ENCODE data around the gene NFIL3.

Gene NFIL3

DNA sequence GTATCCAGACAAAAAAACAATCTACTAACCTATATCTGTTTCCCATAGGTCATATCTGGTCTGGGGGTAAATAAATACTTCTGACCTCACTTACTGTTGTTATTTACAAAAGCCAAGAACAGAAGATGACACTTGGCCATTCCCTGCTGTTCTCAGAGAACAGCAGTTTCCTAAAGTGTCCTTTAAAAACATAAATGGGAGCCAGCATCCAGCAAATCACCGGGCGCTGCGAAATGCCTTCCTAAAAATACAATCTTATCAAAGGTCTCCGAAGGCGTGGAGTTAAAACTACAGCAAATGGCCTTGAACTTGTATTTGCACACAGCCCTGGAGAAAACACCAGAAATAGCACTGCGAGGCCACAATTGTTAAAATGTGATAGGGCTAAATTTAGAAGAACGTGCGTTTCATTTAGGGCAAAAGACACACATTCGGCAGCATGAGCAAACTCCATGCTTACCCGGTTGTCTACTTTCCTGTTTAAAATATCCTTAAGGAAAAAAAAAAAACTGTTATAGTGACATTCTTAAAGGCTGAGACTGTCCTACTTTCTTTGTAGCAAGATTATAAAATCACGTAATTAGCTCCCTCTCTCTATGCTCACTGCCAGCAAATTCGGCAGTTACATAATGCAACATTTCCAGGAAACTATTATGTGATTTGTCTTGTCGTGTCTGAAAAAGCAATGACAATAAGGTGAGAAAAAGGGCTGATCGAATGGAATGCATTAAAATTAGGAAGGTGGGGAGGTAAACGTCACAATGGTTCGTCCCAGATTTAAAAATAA is 1.5 kb downstream of the NFIL3 start:
- DNase-seq (ENCODE audit: extremely low read depth, low read depth): no peak

DNA sequence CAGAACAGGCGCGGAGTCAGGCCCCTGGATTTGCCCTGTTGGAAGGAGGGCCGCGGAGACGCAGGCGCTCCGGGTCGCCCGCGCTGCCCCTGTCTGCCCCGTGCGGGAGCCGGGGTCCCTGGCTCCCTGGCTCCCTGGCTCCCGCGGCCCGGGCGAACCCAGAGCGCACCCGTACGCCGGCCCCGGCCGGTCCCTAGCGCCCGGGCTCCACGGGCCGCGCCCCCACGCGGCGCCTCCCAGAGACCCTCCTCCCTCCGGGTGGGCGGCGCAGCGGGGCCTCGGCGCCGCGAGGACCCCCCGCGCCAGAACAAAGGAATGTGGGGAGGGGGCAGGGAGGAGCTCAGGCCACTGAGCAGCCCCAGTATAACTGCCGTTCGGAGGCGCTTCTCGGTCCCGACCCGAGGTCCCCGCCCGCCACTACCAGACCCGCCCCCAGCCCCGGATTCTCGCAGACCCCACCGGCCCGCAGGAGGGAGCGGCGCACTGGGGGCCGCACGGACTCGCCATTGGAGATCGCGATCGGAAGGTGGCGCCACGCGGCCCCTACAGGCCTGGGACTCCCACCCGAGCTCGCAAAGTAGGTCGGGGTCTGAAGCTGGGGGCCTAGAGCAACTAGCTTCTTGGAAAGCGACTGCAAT is 2.4 kb downstream of the NFIL3 start:
- no peak for DNase-seq (ENCODE audit: extremely low read depth, low read depth)
- TF ChIP-seq, protein P1, sequence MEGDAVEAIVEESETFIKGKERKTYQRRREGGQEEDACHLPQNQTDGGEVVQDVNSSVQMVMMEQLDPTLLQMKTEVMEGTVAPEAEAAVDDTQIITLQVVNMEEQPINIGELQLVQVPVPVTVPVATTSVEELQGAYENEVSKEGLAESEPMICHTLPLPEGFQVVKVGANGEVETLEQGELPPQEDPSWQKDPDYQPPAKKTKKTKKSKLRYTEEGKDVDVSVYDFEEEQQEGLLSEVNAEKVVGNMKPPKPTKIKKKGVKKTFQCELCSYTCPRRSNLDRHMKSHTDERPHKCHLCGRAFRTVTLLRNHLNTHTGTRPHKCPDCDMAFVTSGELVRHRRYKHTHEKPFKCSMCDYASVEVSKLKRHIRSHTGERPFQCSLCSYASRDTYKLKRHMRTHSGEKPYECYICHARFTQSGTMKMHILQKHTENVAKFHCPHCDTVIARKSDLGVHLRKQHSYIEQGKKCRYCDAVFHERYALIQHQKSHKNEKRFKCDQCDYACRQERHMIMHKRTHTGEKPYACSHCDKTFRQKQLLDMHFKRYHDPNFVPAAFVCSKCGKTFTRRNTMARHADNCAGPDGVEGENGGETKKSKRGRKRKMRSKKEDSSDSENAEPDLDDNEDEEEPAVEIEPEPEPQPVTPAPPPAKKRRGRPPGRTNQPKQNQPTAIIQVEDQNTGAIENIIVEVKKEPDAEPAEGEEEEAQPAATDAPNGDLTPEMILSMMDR (IDR thresholded peaks at IDR 0.05; ENCODE audit: low read depth, low read length): peak; percentile 54

More for the DNA sequence above, 1.5 kb downstream of the NFIL3 start:
- TF ChIP-seq, protein P1 (IDR thresholded peaks at IDR 0.05; ENCODE audit: low read depth, low read length): no peak

DNA sequence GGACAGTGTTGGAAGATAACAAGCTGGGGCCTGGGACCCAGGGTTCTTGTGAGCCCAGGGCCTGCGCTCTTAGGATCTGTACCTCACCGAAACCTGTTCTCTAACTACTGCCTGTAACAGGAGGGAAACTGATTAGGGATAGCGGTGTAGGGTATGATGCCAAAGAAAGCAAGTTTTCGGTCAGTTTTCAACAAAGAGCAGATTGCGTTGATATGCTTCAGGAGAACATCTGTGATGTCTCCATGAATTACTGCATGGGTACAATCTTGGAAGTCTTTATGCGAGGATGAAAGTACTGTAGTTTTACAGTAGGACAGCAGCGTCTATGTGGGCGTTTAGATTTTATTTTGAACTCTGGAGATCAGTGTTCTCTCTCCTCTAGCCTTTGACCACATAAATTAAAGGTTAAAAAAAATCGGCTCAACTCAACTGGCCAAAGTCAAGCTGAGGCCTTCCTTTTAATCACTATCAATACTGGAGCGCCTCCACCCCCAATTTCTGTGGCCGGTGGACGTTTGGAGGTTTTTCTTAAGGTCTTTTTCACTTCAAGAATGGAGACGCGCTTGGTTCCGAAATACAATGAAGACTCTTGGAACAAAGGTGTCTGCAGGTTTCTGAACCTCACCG is 3.0 kb downstream of the NFIL3 start:
- TF ChIP-seq, protein P1 (IDR thresholded peaks at IDR 0.05; ENCODE audit: low read depth, low read length): no peak
- no peak for DNase-seq (ENCODE audit: extremely low read depth, low read depth)

DNA sequence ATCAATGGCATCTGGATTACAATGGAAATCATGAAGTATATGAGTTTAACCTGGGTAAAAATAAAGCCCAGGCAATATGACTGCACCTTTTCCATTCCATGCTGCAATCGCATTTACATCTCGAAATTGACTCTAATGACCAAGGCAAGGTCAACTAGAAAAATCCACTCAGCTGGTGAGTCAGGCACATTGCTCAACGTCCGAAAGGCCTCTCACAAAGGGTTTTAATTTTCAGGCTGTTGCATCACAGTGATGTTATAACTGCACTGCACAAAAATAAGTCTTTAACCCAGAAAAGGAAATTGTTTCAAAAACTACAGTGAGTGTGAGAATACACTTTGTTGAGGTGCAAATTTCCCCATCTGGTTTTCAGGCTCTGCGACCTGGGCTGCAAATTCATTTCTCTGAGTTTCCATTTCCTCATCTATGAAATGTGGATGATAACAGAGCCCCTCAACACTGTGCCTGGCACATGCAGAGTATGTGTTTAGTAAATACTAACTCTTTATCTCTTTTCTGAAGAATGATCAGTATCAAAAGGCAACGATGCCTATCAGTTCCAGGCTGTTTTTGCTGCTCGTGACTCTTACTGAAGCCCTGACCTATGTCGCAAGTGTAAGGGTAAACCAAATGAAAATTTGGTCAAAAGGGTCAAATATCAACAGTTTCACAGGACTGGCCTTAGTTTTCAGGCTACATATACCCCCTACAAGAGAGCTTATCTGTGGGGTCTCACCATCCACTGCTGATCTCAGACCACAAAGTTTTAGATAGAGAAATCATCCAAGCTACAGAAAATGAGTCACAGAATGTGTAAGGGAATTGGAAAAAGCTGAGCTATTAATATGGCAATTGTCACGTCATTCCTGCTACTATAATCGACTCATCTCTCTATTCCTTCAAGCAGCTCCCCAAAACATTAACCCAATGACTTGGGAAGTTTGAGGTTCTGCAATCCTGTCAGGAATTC is 4.1 kb downstream of the NFIL3 start:
- TF ChIP-seq, protein P1 (IDR thresholded peaks at IDR 0.05; ENCODE audit: low read depth, low read length): no peak
- peak; percentile 94 for DNase-seq (ENCODE audit: extremely low read depth, low read depth)

DNA sequence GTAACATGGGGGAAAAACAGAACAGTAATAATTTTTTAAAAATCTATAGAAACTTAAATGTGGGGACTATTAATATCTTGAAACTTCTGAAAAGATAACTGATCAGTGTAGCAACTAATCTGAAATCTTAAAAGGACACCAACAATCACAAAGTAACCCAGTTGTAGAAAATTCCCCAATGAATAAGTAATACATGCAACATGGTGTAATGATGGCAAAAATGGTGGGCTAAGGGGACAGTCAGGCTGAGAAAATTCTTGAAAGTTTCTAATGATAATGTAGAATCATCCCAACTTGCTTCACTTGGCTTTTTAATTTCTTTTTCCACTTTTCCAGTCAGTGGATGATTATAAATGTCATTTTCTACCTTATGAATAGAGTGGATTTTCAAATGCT is 5.4 kb downstream of the NFIL3 start:
- DNase-seq (ENCODE audit: extremely low read depth, low read depth): no peak
- TF ChIP-seq, protein P1 (IDR thresholded peaks at IDR 0.05; ENCODE audit: low read depth, low read length): no peak

DNA sequence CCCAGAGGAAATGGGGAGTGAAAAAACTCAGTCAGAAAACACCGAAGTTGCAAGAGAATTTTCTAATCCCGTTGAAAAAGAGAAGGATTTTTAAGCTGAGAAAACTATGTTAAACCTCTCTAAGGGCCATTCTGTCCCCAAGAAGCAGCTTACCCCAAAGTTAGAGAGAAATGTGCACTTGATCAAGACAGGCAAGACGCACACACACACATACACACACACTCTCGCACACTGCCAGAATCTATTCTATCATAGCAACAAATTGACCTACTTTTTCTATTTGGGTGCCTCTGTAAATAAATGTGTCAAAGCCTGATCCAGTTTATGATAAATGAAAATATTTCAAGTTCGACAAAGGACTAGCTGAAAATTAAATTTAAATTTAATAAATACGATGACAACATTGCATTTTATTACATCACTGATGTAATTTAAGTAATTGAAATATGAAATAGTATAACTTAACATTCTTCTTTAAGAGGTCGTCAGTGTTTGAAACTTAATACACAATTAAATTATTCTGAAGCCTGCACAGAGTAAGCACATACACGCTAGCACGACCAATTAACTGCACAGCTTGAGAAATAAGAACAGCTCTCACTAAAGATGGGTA is 5.9 kb downstream of the NFIL3 start:
- DNase-seq (ENCODE audit: extremely low read depth, low read depth): no peak
- TF ChIP-seq, protein P1 (IDR thresholded peaks at IDR 0.05; ENCODE audit: low read depth, low read length): no peak

All from AG09319 (cell line).